Erythroblast (primary cell): ENCODE measurements around the gene TIAM1.

Source experiments
- GATA1 ChIP-seq: IDR thresholded peaks from 2 replicates; pipeline ENCODE4 v1.6.1; 2011; ENCODE audit warnings: low read depth, mild to moderate bottlenecking, control low read depth, low read length, moderate library complexity
- POLR2A ChIP-seq: IDR thresholded peaks from 2 replicates; pipeline ENCODE4 v1.6.1; 2011; ENCODE audit warnings: mild to moderate bottlenecking, low read length

DNA sequence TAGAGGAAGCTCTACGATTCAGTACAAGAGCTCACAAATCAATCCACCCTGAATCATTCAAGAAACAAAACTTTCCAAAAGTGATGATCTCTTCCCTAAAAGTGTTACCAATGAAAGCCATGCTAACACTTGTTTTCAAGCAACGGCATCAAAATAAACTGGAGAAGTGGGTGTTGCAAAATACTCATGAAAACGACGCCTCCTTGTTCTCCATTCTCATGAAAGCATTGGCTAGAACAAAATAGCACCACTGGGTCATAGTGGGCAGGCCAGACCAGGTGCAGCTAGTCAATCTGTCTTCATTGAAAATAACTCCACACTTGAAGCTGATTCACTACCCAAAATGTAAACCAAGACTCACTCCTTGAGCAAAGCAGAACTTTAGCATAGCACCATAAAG is 4.3 kb downstream of the TIAM1 start:
- TF ChIP-seq POLR2A (no peak), GATA1 (no peak)
